Measurements from ENCODE around the gene MXI1. TPM values are rescaled to one million over a fixed set of nuclear protein-coding genes. Genes with fewer than 3 reads are reported as not detected.

MXI1 gene
- total RNA-seq, 1 experiment from 2014 or later = 17.3 TPM

DNA sequence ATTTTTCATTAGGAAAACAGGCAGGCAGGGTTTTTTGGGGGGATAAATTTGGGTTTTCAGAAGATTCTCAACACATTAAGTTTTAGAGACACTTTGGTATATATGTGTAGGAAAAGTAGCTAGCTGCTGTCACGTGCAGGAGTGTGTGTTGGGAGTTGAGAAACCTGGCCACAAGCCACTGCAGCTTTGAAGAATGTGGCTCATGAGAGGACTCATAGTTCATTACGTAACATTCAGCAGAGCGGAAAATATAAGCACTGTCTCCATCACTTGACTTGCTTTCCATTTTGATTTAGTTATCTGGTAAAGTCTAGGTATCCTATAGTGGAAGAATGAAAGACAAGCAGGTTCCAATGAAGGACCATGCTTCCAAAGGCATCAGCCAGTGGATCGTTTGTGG lies 66.1 kb downstream of the MXI1 start:
- Histone ChIP-seq H3K36me3 (ENCODE audit: insufficient read depth, low read length, poor library complexity, severe bottlenecking) (no peaks in the 10 kb centered on the region), H3K9me3 (ENCODE audit: low read depth, low read length, poor library complexity, severe bottlenecking) (no peaks in the 10 kb centered on the region), H3K27me3 (replicated peaks; ENCODE audit: insufficient read depth, low read depth, low read length, poor library complexity) (no peaks in the 10 kb centered on the region), H3K4me1 (ENCODE audit: insufficient read depth, low read length, poor library complexity, severe bottlenecking) (peaks cover 23% of the 10 kb centered on the region), H3K4me3 (ENCODE audit: low read depth, low read length, poor library complexity, severe bottlenecking) (no peak overlapping the region), H3K27ac (ENCODE audit: low read depth, low read length, poor library complexity, severe bottlenecking) (no peak overlapping the region)
- no peak for TF ChIP-seq CTCF (conservative IDR thresholded peaks at IDR 0.05; ENCODE audit: low read depth, low read length)
- ChIA-PET CTCF (interaction anchor here (0.6 kb wide), 1 partner anchor 126 kb away, joined by 3 read pairs; no protein-coding TSS in a partner anchor), POLR2A (ENCODE audit: low non-redundant PET) (no interaction called here)
- BruUV-seq (replicated peaks) = no TSS peak
- DNase-seq (ENCODE audit: low spot score) = peak; percentile 64
- intact Hi-C loops (cut with micrococcal nuclease; ENCODE audit: unreplicated experiment) = loop anchor here (10.0 kb wide), 1 partner anchor 299 kb away; no protein-coding TSS in a partner anchor

- DNase-seq (ENCODE audit: low spot score) = no peak
- H3K27me3 ChIP-seq (replicated peaks; ENCODE audit: insufficient read depth, low read depth, low read length, poor library complexity) = no peaks in the 10 kb centered on the region
- H3K9me3 ChIP-seq (ENCODE audit: low read depth, low read length, poor library complexity, severe bottlenecking) = no peaks in the 10 kb centered on the region
- no peaks in the 10 kb centered on the region for H3K36me3 ChIP-seq (ENCODE audit: insufficient read depth, low read length, poor library complexity, severe bottlenecking)
- CTCF ChIA-PET = no interaction called here
- BruUV-seq (replicated peaks) = no TSS peak
- intact Hi-C loops (cut with micrococcal nuclease; ENCODE audit: unreplicated experiment) = loop anchor here (10.0 kb wide), 1 partner anchor 299 kb away; no protein-coding TSS in a partner anchor
- H3K4me3 ChIP-seq (ENCODE audit: low read depth, low read length, poor library complexity, severe bottlenecking) = no peak overlapping the region
- H3K27ac ChIP-seq (ENCODE audit: low read depth, low read length, poor library complexity, severe bottlenecking) = no peak overlapping the region
- POLR2A ChIA-PET (ENCODE audit: low non-redundant PET) = no interaction called here
- TF ChIP-seq EZH2 (IDR thresholded peaks at IDR 0.05; ENCODE audit: borderline replicate concordance, low read depth, low read length, poor library complexity, severe bottlenecking) = no peak
- no peak for TF ChIP-seq CTCF (conservative IDR thresholded peaks at IDR 0.05; ENCODE audit: low read depth, low read length)
- H3K4me1 ChIP-seq (ENCODE audit: insufficient read depth, low read length, poor library complexity, severe bottlenecking) = peaks cover 23% of the 10 kb centered on the region
Measured at GRCh38 chr10:110274072-110274627, 66.7 kb downstream of the MXI1 start.

- no peak overlapping the region for H3K4me3 ChIP-seq (ENCODE audit: low read depth, low read length, poor library complexity, severe bottlenecking)
- ChIA-PET POLR2A (ENCODE audit: low non-redundant PET) (no interaction called here), CTCF (no interaction called here)
- intact Hi-C loops (cut with micrococcal nuclease; ENCODE audit: unreplicated experiment) = loop anchor here (5.0 to 10.0 kb wide), 2 partner anchors 47 to 300 kb away; no protein-coding TSS in a partner anchor
- peaks cover 22% of the 10 kb centered on the region for H3K4me1 ChIP-seq (ENCODE audit: insufficient read depth, low read length, poor library complexity, severe bottlenecking)
- H3K9me3 ChIP-seq (ENCODE audit: low read depth, low read length, poor library complexity, severe bottlenecking) = no peaks in the 10 kb centered on the region
- no peak for TF ChIP-seq CTCF (conservative IDR thresholded peaks at IDR 0.05; ENCODE audit: low read depth, low read length)
- no peak for TF ChIP-seq EZH2 (IDR thresholded peaks at IDR 0.05; ENCODE audit: borderline replicate concordance, low read depth, low read length, poor library complexity, severe bottlenecking)
- no peak for DNase-seq (ENCODE audit: low spot score)
- H3K27me3 ChIP-seq (replicated peaks; ENCODE audit: insufficient read depth, low read depth, low read length, poor library complexity) = no peaks in the 10 kb centered on the region
- no TSS peak for BruUV-seq (replicated peaks)
- no peak overlapping the region for H3K27ac ChIP-seq (ENCODE audit: low read depth, low read length, poor library complexity, severe bottlenecking)
- H3K36me3 ChIP-seq (ENCODE audit: insufficient read depth, low read length, poor library complexity, severe bottlenecking) = no peaks in the 10 kb centered on the region
Measured at GRCh38 chr10:110274647-110275046, 67.2 kb downstream of the MXI1 start.
